Gastrocnemius medialis (tissue), 4 donors: ENCODE data around the gene TRIM7.

Experiments used
- CTCF ChIP-seq, 5 experiments: fragments of 450-650 bp in 3 of 5; fragments of 200-600 bp in 2 of 5; sonication (generic) in 2 of 5; IDR thresholded peaks in 4 of 5; conservative IDR thresholded peaks in 1 of 5; 1 replicate in 4 of 5; 2 replicates in 1 of 5; pipeline ENCODE4 v1.5.1; 2016 to 2019; ENCODE audit warnings: antibody characterized with exemption in 5 of 5, mild to moderate bottlenecking in 3 of 5, moderate library complexity in 3 of 5
- POLR2A ChIP-seq, 2 donors: fragments of 450-650 bp; IDR thresholded peaks; one replicate each; pipeline ENCODE4 v1.6.1; 2017; ENCODE audit warnings: antibody characterized with exemption in 2 of 2, mild to moderate bottlenecking in 2 of 2, moderate library complexity in 2 of 2

DNA sequence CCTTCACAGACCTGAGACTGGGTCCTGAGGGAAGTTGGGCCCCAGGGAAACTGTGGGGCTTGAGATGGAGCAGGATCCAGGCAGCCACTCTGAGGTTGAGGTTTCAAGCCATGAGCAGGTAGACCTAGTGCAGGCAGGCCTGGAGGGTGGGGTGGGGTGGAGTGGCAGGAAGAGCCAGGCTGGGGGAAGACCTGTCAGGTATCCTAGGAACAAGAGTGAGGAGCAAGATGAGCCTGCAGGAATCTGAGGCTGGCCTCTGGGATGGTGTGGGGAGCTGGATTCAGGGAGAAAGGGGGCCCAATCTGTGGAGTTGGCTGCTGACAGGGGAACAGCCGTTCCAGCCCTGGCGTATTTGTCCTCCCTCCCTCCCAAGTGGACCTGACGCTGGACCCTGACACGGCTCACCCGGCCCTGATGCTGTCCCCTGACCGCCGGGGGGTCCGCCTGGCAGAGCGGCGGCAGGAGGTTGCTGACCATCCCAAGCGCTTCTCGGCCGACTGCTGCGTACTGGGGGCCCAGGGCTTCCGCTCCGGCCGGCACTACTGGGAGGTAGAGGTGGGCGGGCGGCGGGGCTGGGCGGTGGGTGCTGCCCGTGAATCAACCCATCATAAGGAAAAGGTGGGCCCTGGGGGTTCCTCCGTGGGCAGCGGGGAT is 28.9 kb upstream of the TRIM7 start:
- TF ChIP-seq POLR2A (IDR thresholded peaks at IDR 0.05) (no peak), CTCF (IDR thresholded peaks at IDR 0.05 in 4 of 5, conservative IDR thresholded peaks at IDR 0.05 in 1 of 5) (no peak)
